ENCODE measurements around the gene NCAM1. TPM values are rescaled to one million over a fixed set of nuclear protein-coding genes. Genes with fewer than 3 reads are reported as not detected.

Gene NCAM1
- total and polyA plus RNA-seq, 2 donors (not counting 1 experiment from before 2014, with no cell fraction given), result 0.17 to 2.6 TPM

DNA sequence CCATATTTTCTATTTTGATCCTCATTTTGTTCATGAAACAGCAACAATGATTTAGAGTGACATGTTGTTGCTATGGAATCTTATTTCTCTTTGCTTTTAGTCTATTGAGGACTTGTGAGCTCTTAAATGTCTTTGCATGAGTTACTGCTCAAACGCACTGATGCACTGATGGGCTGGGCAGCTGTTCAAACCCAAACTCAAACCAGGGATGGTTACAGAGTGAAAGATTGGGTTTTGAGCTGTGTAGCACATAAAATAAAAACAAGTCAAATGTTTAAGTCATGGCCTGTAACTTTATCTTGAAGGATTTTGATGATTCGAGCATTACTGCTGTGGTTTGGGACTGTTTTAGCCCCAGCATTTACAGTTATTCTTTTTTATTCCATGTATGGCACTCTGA is 20.1 kb upstream of the NCAM1 start:
- DNase-seq (ENCODE audit: low read depth in 2 of 2), result no peak
- TF ChIP-seq, protein P1, sequence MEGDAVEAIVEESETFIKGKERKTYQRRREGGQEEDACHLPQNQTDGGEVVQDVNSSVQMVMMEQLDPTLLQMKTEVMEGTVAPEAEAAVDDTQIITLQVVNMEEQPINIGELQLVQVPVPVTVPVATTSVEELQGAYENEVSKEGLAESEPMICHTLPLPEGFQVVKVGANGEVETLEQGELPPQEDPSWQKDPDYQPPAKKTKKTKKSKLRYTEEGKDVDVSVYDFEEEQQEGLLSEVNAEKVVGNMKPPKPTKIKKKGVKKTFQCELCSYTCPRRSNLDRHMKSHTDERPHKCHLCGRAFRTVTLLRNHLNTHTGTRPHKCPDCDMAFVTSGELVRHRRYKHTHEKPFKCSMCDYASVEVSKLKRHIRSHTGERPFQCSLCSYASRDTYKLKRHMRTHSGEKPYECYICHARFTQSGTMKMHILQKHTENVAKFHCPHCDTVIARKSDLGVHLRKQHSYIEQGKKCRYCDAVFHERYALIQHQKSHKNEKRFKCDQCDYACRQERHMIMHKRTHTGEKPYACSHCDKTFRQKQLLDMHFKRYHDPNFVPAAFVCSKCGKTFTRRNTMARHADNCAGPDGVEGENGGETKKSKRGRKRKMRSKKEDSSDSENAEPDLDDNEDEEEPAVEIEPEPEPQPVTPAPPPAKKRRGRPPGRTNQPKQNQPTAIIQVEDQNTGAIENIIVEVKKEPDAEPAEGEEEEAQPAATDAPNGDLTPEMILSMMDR (conservative IDR thresholded peaks at IDR 0.05 in 1 of 2, IDR thresholded peaks at IDR 0.05 in 1 of 2; ENCODE audit: low read depth in 1 of 2, low read length in 2 of 2), result no peak
- TF ChIP-seq EZH2 (IDR thresholded peaks at IDR 0.05; ENCODE audit: low read length, missing control alignments), result no peak
- Histone ChIP-seq H3K4me1 (ENCODE audit: control insufficient read depth, extremely low read depth, insufficient read depth, low read length) (no peaks in the 10 kb centered on the region), H4K20me1 (ENCODE audit: control insufficient read depth, extremely low read depth, insufficient read depth, low read length) (no peaks in the 10 kb centered on the region), H2AFZ (ENCODE audit: low read length) (no peak overlapping the region), H3K36me3 (ENCODE audit: control insufficient read depth, insufficient read depth, low read length) (no peaks in the 10 kb centered on the region), H3K4me2 (ENCODE audit: extremely low read depth, insufficient read depth, low read length) (no peak overlapping the region), H3K27me3 (ENCODE audit: control insufficient read depth, insufficient read depth, low read length) (no peaks in the 10 kb centered on the region), H3K9me3 (ENCODE audit: control insufficient read depth, insufficient read depth, low read depth, low read length) (no peaks in the 10 kb centered on the region), H3K79me2 (ENCODE audit: control insufficient read depth, insufficient read depth, low read length) (no peaks in the 10 kb centered on the region), H3K9ac (ENCODE audit: insufficient read depth, low read length) (no peak overlapping the region), H3K4me3 (replicated peaks in 1 of 4; ENCODE audit: control extremely low read depth in 1 of 4, insufficient read depth in 1 of 4, low read depth in 3 of 4, low read length in 4 of 4) (no peak overlapping the region), H3K27ac (ENCODE audit: insufficient read depth, low read length) (no peak overlapping the region)

DNA sequence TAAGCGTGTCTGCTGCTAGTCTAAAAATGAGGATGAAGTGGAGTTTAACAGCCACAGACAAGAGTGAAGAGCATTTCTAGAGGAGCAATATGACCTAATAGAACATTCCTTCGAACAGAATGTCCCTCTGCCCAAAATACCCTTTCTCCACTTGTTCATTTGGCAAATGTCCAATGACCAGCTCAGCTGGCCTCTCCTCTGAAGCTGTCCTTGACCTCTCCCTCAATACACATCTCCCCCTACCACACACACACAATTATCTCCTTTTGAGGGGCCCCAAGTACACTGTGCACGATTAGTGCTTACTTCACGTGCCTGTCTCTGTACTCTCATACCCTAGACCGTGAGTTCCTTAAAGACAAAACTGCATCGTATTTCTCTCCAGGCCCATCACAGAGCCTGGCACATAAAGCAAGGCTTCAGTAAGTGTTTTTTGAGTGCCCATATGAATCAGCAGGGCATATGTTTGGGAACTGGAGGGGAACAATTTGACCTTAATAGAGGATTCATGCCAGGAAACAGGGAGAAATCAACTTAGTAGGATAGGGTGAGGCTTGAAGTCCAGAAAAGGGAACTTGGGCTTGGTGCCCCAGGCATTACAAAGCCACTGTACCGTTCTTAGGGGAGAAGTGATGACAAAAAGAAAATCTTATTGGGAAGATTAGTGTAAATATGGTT is 18.1 kb upstream of the NCAM1 start:
- DNase-seq (ENCODE audit: low read depth in 2 of 2), result no peak
- Histone ChIP-seq H3K27me3 (ENCODE audit: control insufficient read depth, insufficient read depth, low read length) (no peaks in the 10 kb centered on the region), H3K4me1 (ENCODE audit: control insufficient read depth, extremely low read depth, insufficient read depth, low read length) (no peaks in the 10 kb centered on the region), H2AFZ (ENCODE audit: low read length) (no peak overlapping the region), H4K20me1 (ENCODE audit: control insufficient read depth, extremely low read depth, insufficient read depth, low read length) (no peaks in the 10 kb centered on the region), H3K9ac (ENCODE audit: insufficient read depth, low read length) (no peak overlapping the region), H3K79me2 (ENCODE audit: control insufficient read depth, insufficient read depth, low read length) (no peaks in the 10 kb centered on the region), H3K4me3 (replicated peaks in 1 of 4; ENCODE audit: control extremely low read depth in 1 of 4, insufficient read depth in 1 of 4, low read depth in 3 of 4, low read length in 4 of 4) (no peak overlapping the region), H3K4me2 (ENCODE audit: extremely low read depth, insufficient read depth, low read length) (no peak overlapping the region), H3K36me3 (ENCODE audit: control insufficient read depth, insufficient read depth, low read length) (no peaks in the 10 kb centered on the region), H3K27ac (ENCODE audit: insufficient read depth, low read length) (no peak overlapping the region), H3K9me3 (ENCODE audit: control insufficient read depth, insufficient read depth, low read depth, low read length) (no peaks in the 10 kb centered on the region)
- no peak for TF ChIP-seq EZH2 (IDR thresholded peaks at IDR 0.05; ENCODE audit: low read length, missing control alignments)
- TF ChIP-seq, protein P1 (conservative IDR thresholded peaks at IDR 0.05 in 1 of 2, IDR thresholded peaks at IDR 0.05 in 1 of 2; ENCODE audit: low read depth in 1 of 2, low read length in 2 of 2), result no peak

DNA sequence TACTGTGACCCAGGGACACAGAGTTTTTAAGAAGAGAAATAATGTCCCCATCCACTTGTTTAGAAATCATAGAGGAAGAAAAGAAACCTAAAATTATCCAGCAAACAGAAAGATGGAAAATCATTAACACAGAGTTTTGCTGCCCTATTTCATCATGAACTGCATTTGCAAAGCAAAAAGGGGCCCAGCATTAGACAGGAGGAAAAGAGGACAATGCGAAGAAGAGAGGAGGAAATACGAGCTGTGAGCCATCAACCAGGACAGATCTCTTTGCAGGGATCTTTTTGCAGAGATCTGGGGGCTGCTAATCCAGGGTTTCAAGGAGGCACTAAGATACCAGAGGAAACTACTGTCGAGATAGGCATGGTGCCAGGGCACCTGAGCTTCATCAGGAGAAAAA is 14.4 kb upstream of the NCAM1 start:
- H4K20me1 ChIP-seq (ENCODE audit: control insufficient read depth, extremely low read depth, insufficient read depth, low read length), result no peaks in the 10 kb centered on the region

More for the DNA sequence above, 14.4 kb upstream of the NCAM1 start:
- Histone ChIP-seq H3K9me3 (ENCODE audit: control insufficient read depth, insufficient read depth, low read depth, low read length) (no peaks in the 10 kb centered on the region), H3K27me3 (ENCODE audit: control insufficient read depth, insufficient read depth, low read length) (no peaks in the 10 kb centered on the region), H3K79me2 (ENCODE audit: control insufficient read depth, insufficient read depth, low read length) (no peaks in the 10 kb centered on the region), H3K9ac (ENCODE audit: insufficient read depth, low read length) (no peak overlapping the region), H3K36me3 (ENCODE audit: control insufficient read depth, insufficient read depth, low read length) (no peaks in the 10 kb centered on the region), H2AFZ (ENCODE audit: low read length) (no peak overlapping the region), H3K4me2 (ENCODE audit: extremely low read depth, insufficient read depth, low read length) (no peak overlapping the region), H3K27ac (ENCODE audit: insufficient read depth, low read length) (no peak overlapping the region), H3K4me3 (replicated peaks in 1 of 4; ENCODE audit: control extremely low read depth in 1 of 4, insufficient read depth in 1 of 4, low read depth in 3 of 4, low read length in 4 of 4) (no peak overlapping the region), H3K4me1 (ENCODE audit: control insufficient read depth, extremely low read depth, insufficient read depth, low read length) (no peaks in the 10 kb centered on the region)
- no peak for DNase-seq (ENCODE audit: low read depth in 2 of 2)
- no peak for TF ChIP-seq EZH2 (IDR thresholded peaks at IDR 0.05; ENCODE audit: low read length, missing control alignments)

Data from fibroblast of lung (primary cell).